ENCODE data around the gene REV3L.

REV3L gene

GRCh38 chr6:111468329-111469012 lies 14.5 kb downstream of the REV3L start:
- DNase-seq (ENCODE audit: low read depth), result no peak
- no peak overlapping the region for H3K4me3 ChIP-seq (ENCODE audit: low read length)
- TF ChIP-seq CTCF (conservative IDR thresholded peaks at IDR 0.05; ENCODE audit: low read depth, low read length), result no peak

GRCh38 chr6:111464184-111464583 lies 18.8 kb downstream of the REV3L start:
- no peak overlapping the region for H3K4me3 ChIP-seq (ENCODE audit: low read length)
- TF ChIP-seq CTCF (conservative IDR thresholded peaks at IDR 0.05; ENCODE audit: low read depth, low read length), result no peak
- DNase-seq (ENCODE audit: low read depth), result no peak

GRCh38 chr6:111462770-111463391 lies 20.1 kb downstream of the REV3L start:
- H3K4me3 ChIP-seq (ENCODE audit: low read length), result no peak overlapping the region
- DNase-seq (ENCODE audit: low read depth), result no peak

GRCh38 chr6:111461860-111462259 lies 21.2 kb downstream of the REV3L start:
- DNase-seq (ENCODE audit: low read depth), result no peak
- H3K4me3 ChIP-seq (ENCODE audit: low read length), result no peak overlapping the region

More at GRCh38 chr6:111462770-111463391, 20.1 kb downstream of the REV3L start:
- TF ChIP-seq CTCF (conservative IDR thresholded peaks at IDR 0.05; ENCODE audit: low read depth, low read length), result no peak

GRCh38 chr6:111458670-111459232 lies 24.3 kb downstream of the REV3L start:
- DNase-seq (ENCODE audit: low read depth), result no peak
- no peak overlapping the region for H3K4me3 ChIP-seq (ENCODE audit: low read length)
- TF ChIP-seq CTCF (conservative IDR thresholded peaks at IDR 0.05; ENCODE audit: low read depth, low read length), result no peak

More at GRCh38 chr6:111461860-111462259, 21.2 kb downstream of the REV3L start:
- no peak for TF ChIP-seq CTCF (conservative IDR thresholded peaks at IDR 0.05; ENCODE audit: low read depth, low read length)

GRCh38 chr6:111456208-111456607 lies 26.8 kb downstream of the REV3L start:
- no peak for TF ChIP-seq CTCF (conservative IDR thresholded peaks at IDR 0.05; ENCODE audit: low read depth, low read length)
- H3K4me3 ChIP-seq (ENCODE audit: low read length), result no peak overlapping the region
- no peak for DNase-seq (ENCODE audit: low read depth)

DNA sequence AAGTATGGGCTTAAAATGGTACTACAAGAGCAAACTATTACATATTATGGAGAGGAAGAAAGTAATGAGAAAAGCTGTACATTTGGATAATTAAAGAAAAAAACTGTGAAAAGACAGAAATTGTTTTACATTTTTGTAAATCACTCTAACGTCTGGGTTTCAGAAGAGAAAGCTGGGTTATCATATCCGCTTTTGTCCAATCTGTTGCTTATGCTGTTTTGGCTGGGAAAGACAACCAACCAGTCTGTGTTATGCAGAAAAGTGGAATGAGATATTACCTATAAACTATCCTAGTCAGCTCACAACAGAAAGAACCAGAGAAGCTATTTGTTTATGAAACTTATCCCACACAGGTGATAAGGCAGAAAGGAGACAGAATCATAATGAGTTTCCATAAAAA lies 32.4 kb downstream of the REV3L start:
- H3K4me3 ChIP-seq (ENCODE audit: low read length), result no peak overlapping the region
- no peak for TF ChIP-seq CTCF (conservative IDR thresholded peaks at IDR 0.05; ENCODE audit: low read depth, low read length)
- no peak for DNase-seq (ENCODE audit: low read depth)
